ENCODE measurements around the gene NT5DC2. TPM values are rescaled to one million over a fixed set of nuclear protein-coding genes. Genes with fewer than 3 reads are reported as not detected.

Gene NT5DC2
- polyA plus RNA-seq, 4 donors = 4.9 to 46.9 (median 23.8) TPM

DNA sequence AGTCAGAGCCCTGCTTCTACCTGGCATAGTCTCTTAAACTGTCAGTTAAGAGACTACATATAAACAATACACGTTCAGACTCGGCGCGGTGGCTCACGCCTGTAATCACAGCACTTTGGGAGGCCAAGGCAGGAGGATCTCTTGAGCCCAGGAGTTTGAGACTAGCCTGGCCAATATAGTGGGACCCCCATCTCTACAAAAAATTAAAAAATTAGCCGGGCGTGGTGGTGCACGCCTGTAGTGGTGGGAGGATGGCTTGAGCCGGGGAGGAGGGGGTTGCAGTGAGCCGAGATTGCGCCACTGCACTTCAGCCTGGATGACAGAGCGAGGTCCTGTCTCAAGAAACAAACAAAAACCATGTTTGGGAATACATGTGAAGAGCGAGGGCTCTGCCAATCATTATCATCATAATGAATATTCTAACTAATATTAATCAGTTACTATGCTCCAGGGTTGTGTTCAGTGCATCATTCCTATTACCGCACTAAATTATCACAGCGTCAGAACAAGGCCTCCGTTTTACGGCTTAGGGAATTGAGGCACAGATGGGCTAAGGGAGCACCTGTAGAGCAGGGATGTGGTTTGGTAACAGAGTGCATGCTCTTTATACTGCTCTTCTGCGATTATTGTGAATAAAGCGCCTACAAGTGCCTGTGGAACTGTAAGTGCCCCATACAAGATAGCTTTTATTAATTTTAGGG, 1.9 kb upstream of the NT5DC2 start:
- FAIRE-seq = no peak
- no peaks in the 10 kb centered on the region for H3K9me3 ChIP-seq (ENCODE audit: control insufficient read depth in 2 of 2, insufficient read depth in 1 of 2, low read depth in 1 of 2, low read length in 1 of 2)
- H3K4me3 ChIP-seq (ENCODE audit: low read depth in 1 of 3, low read length in 3 of 3) = peak overlapping the region in 1 of 3 donors; percentile 37
- WGBS, 3 donors = 82 to 88% (median 88%) methylated on average over 19 of the region's 19 CpGs
- H3K27me3 ChIP-seq (ENCODE audit: control insufficient read depth in 3 of 3, insufficient read depth in 3 of 3, low read length in 3 of 3) = no peaks in the 10 kb centered on the region
- H3K36me3 ChIP-seq (ENCODE audit: control insufficient read depth in 3 of 3, insufficient read depth in 2 of 3, low read depth in 1 of 3, low read length in 3 of 3) = peaks cover 0 to 14% (median 0%) of the 10 kb centered on the region in 3 donors
- H3K27ac ChIP-seq (ENCODE audit: low read depth in 1 of 3, low read length in 2 of 3) = no peak overlapping the region
- H3K4me1 ChIP-seq (ENCODE audit: control insufficient read depth in 3 of 3, insufficient read depth in 2 of 3, low read depth in 1 of 3, low read length in 2 of 3) = peaks cover 5 to 21% (median 13%) of the 10 kb centered on the region in 3 donors
- no peak for DNase-seq

DNA sequence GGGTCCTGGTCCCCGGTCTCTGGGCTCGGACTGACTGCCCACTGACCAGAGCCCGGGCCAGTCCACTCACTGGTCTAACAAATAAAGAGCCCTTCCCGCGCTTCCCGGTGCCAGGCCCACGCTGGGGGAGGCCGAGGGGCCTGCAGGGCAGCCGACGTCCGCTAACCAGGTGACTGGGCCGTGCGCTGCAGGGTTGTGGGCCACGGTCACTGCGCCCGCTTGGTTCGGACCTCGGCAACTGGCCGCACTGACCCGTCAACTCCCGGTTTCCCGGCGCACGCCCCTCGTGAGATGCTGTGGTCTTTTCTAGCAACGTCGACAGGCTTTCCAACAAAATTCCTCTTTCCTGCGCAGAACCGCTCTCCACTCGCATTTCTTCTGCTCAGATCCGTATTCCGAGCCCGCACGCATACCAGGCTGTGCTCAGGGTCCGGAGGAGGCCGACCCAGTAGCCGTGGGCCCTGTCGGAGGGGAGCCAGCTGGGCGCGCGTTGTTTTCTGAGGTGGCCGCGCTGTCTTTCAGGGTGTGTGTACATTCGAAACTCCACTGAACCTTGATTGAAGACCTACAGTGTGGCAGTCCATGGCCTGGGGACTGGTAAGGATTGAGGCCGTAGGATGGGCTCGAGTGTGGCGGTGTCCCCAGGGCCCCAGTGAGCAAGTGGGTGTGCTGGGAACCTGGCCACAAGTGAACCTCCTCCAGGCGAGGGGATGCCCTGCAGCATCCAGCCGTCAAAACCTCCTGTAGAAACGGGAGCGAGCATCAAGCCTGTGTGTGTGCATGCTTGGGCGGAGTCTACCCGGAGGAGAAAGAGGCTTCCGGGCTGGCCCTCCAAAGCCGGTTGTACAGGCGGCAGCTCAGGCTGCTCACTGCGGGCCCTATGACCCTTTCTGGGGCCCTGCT, 875 bp upstream of the NT5DC2 start:
- Histone ChIP-seq H3K36me3 (ENCODE audit: control insufficient read depth in 3 of 3, insufficient read depth in 2 of 3, low read depth in 1 of 3, low read length in 3 of 3) (peaks cover 0 to 15% (median 0%) of the 10 kb centered on the region in 3 donors), H3K4me1 (ENCODE audit: control insufficient read depth in 3 of 3, insufficient read depth in 2 of 3, low read depth in 1 of 3, low read length in 2 of 3) (peaks cover 5 to 21% (median 13%) of the 10 kb centered on the region in 3 donors), H3K27me3 (ENCODE audit: control insufficient read depth in 3 of 3, insufficient read depth in 3 of 3, low read length in 3 of 3) (no peaks in the 10 kb centered on the region), H3K27ac (ENCODE audit: low read depth in 1 of 3, low read length in 2 of 3) (peak overlapping the region in 1 of 3 donors; percentile 54), H3K9me3 (ENCODE audit: control insufficient read depth in 2 of 2, insufficient read depth in 1 of 2, low read depth in 1 of 2, low read length in 1 of 2) (no peaks in the 10 kb centered on the region), H3K4me3 (ENCODE audit: low read depth in 1 of 3, low read length in 3 of 3) (peak overlapping the region in 2 of 3 donors; percentile 58 to 63)
- FAIRE-seq = no peak
- DNase-seq = no peak
- WGBS, 3 donors = 64 to 78% (median 76%) methylated on average over 56 to 57 of the region's 57 CpGs

DNA sequence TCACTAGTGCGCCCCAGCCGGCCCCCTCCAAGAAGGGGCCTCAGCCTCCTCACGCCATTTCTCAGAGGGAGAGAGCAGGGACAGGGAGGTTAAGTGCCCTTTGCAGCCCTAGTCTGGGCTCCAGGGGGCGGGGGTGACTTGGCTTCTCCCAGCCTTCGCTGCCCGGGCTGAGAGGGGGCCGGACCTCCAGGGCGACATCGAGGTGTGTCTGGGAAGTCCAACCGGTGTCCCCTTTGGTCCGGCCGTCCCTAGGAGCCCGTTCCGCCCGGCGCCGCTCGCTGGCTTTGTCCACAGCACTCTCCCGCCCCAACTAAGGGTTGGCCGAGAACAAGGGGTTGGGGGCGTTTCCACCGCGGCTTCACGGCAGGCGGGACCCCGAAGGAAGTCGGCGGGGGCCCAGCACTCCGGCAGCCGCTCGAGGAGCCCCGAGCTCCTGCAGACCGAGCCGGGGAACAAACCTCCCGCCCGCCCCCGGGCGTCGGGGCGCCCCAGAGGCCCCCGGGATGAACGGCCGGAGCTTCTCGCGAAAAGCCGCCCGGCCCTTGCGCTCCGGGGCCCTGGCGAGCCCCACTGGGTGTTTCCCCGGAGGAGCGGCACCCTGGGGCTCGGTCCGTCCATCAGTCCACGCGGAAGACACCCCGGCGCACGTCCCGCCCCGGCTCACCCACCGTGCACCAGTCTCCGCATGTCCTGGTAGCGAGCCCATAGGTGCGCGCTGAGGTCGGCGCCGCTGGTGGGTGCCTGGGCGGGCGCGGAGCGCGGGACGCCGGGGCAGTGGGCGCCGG, 627 bp downstream of the NT5DC2 start:
- Histone ChIP-seq H3K36me3 (ENCODE audit: control insufficient read depth in 3 of 3, insufficient read depth in 2 of 3, low read depth in 1 of 3, low read length in 3 of 3) (peaks cover 0 to 27% (median 2%) of the 10 kb centered on the region in 3 donors), H3K27me3 (ENCODE audit: control insufficient read depth in 3 of 3, insufficient read depth in 3 of 3, low read length in 3 of 3) (no peaks in the 10 kb centered on the region), H3K9me3 (ENCODE audit: control insufficient read depth in 2 of 2, insufficient read depth in 1 of 2, low read depth in 1 of 2, low read length in 1 of 2) (no peaks in the 10 kb centered on the region), H3K4me1 (ENCODE audit: control insufficient read depth in 3 of 3, insufficient read depth in 2 of 3, low read depth in 1 of 3, low read length in 2 of 3) (peaks cover 3 to 21% (median 5%) of the 10 kb centered on the region in 3 donors), H3K27ac (ENCODE audit: low read depth in 1 of 3, low read length in 2 of 3) (peak overlapping the region in 1 of 3 donors; percentile 13), H3K4me3 (ENCODE audit: low read depth in 1 of 3, low read length in 3 of 3) (peak overlapping the region; percentile 31 to 63 (median 57))
- WGBS, 3 donors = 3% methylated on average over 63 to 78 of the region's 78 CpGs
- DNase-seq (peak in 1 of 2 donors; percentile 61), FAIRE-seq (no peak)

DNA sequence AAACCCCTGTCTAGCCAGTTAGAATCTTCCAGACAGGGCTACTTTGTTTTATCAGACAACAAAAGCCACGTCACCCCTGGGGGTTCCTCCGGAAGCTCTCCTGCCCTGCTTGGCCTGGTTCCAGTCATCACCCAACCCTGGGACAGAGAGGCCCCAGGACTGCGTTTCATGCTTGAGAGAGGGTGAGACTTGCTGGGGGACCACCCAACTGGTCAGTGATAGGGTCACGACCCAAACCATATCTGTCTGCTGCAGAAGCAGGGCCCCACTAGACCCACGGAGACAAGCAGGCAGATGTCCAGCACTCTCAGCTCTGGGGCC, 1.2 kb downstream of the NT5DC2 start:
- DNase-seq (peak in 1 of 2 donors; percentile 38), FAIRE-seq (no peak)
- peaks cover 0 to 32% (median 2%) of the 10 kb centered on the region in 3 donors for H3K36me3 ChIP-seq (ENCODE audit: control insufficient read depth in 3 of 3, insufficient read depth in 2 of 3, low read depth in 1 of 3, low read length in 3 of 3)
- peaks cover 0 to 21% (median 0%) of the 10 kb centered on the region in 3 donors for H3K4me1 ChIP-seq (ENCODE audit: control insufficient read depth in 3 of 3, insufficient read depth in 2 of 3, low read depth in 1 of 3, low read length in 2 of 3)
- no peaks in the 10 kb centered on the region for H3K9me3 ChIP-seq (ENCODE audit: control insufficient read depth in 2 of 2, insufficient read depth in 1 of 2, low read depth in 1 of 2, low read length in 1 of 2)
- WGBS, 3 donors = 48 to 61% (median 58%) methylated on average over 5 of the region's 5 CpGs
- H3K27me3 ChIP-seq (ENCODE audit: control insufficient read depth in 3 of 3, insufficient read depth in 3 of 3, low read length in 3 of 3) = no peaks in the 10 kb centered on the region
- peak overlapping the region in 1 of 3 donors; percentile 57 for H3K4me3 ChIP-seq (ENCODE audit: low read depth in 1 of 3, low read length in 3 of 3)
- peak overlapping the region in 1 of 3 donors; percentile 13 for H3K27ac ChIP-seq (ENCODE audit: low read depth in 1 of 3, low read length in 2 of 3)

DNA sequence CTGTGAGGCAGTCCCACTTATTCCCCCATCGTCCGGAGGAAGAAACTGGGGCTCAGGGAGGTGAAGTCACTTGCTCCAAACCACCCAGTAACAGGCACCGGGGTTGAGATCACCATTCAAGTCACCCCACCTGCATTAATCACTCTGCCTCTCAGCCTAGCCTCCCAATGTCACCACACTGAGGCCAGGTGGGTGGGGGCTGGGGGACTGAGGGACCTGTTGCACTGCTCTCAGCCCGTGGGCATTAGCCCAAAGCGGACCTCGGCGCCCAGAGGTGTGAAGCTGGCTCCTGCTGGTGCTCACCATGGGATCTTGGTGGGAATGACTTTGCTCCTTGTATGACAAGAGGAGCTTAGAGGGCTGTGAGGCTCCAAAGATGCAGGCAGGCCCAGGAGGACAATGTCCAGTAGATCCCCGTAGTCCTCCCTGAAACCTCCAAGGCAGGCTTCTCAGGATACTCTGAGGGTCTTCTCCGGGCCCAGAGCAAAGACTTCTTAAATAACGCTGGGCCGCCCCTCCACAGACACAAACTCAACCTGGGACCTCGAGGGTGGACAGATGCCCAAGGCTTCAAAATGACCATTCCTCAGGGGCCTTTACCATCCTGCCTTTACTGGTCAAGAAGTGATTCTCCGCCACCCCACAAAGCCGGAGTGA, 1.7 kb downstream of the NT5DC2 start:
- peak overlapping the region in 1 of 3 donors; percentile 29 for H3K27ac ChIP-seq (ENCODE audit: low read depth in 1 of 3, low read length in 2 of 3)

DNA sequence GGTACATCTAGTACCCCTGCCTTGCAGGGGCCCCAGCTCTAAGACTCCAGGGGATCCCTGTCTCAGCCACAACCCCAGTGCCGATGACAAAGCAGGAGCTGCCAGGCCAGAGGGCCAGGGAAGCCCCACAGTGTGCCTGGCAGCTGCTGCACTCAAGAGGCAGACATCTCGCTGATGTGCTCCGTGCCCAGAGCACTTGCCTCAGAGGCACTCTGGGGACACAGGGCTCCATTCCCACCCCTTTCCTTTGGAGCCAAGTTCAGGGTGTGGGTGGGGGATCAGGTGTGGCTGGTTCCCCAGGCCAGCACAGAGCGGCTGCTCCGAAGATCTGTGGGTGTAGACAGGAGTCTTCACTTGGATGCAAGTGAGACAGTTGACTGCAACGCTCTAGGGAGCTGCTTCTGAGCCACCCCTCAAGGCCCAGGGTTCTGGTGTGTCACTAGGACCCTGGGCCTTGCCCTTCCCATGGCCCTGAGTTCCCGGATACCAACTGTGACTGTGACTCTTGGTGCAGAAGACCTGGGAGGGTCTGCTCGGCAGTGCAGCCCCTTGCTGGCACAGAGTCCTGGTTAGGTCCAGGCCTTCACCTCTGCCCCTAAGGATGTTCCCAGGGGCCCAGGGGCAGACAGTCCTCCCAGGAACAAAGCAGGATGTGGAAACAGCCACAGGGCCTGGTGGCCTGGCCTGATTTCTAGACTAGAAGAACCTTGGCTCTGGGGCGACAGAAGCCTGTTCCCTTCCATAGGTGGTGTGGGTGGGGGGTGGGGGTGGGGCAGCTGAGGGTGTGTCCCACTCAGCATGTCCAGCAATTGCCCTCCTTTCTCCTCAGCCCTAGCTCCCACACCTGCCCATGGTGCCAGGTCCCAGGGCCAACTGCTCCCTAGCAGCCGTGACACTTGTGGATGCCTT, 2.5 kb downstream of the NT5DC2 start:
- Histone ChIP-seq H3K27me3 (ENCODE audit: control insufficient read depth in 3 of 3, insufficient read depth in 3 of 3, low read length in 3 of 3) (no peaks in the 10 kb centered on the region), H3K9me3 (ENCODE audit: control insufficient read depth in 2 of 2, insufficient read depth in 1 of 2, low read depth in 1 of 2, low read length in 1 of 2) (no peaks in the 10 kb centered on the region), H3K27ac (ENCODE audit: low read depth in 1 of 3, low read length in 2 of 3) (no peak overlapping the region), H3K36me3 (ENCODE audit: control insufficient read depth in 3 of 3, insufficient read depth in 2 of 3, low read depth in 1 of 3, low read length in 3 of 3) (peaks cover 0 to 44% (median 2%) of the 10 kb centered on the region in 3 donors), H3K4me1 (ENCODE audit: control insufficient read depth in 3 of 3, insufficient read depth in 2 of 3, low read depth in 1 of 3, low read length in 2 of 3) (peaks cover 0 to 21% (median 0%) of the 10 kb centered on the region in 3 donors), H3K4me3 (ENCODE audit: low read depth in 1 of 3, low read length in 3 of 3) (no peak overlapping the region)
- FAIRE-seq (no peak), DNase-seq (no peak)
- 81 to 93% (median 84%) methylated on average over 10 of the region's 10 CpGs for WGBS, 3 donors

More for the DNA sequence above, 1.7 kb downstream of the NT5DC2 start:
- Histone ChIP-seq H3K9me3 (ENCODE audit: control insufficient read depth in 2 of 2, insufficient read depth in 1 of 2, low read depth in 1 of 2, low read length in 1 of 2) (no peaks in the 10 kb centered on the region), H3K36me3 (ENCODE audit: control insufficient read depth in 3 of 3, insufficient read depth in 2 of 3, low read depth in 1 of 3, low read length in 3 of 3) (peaks cover 0 to 37% (median 2%) of the 10 kb centered on the region in 3 donors), H3K4me1 (ENCODE audit: control insufficient read depth in 3 of 3, insufficient read depth in 2 of 3, low read depth in 1 of 3, low read length in 2 of 3) (peaks cover 0 to 21% (median 0%) of the 10 kb centered on the region in 3 donors), H3K27me3 (ENCODE audit: control insufficient read depth in 3 of 3, insufficient read depth in 3 of 3, low read length in 3 of 3) (no peaks in the 10 kb centered on the region), H3K4me3 (ENCODE audit: low read depth in 1 of 3, low read length in 3 of 3) (peak overlapping the region in 1 of 3 donors; percentile 57)
- DNase-seq = no peak
- WGBS, 3 donors = 88 to 94% (median 90%) methylated on average over 14 of the region's 14 CpGs
- no peak for FAIRE-seq
